SK-N-SH treated with all-trans-retinoic acid at 6 μM for 48 hours (cell line): ENCODE measurements around the gene MARVELD3.
"Not testable (repeated sequence)": the region's sequence is repeated elsewhere in the genome, so short reads cannot be mapped to it uniquely, and the experiment has no call there.

Source experiments
- ATAC-seq: fragments of 200-7000 bp; cut with Tn5 transposase; 3 replicates; pipeline ENCODE4 v1.9.1; 2020; ENCODE audit warnings: mild to moderate bottlenecking, moderate library complexity
- ARNTL ChIP-seq: fragments of 450-650 bp; formaldehyde crosslinking; IDR thresholded peaks from 2 replicates; pipeline ENCODE4 v1.5.0; 2020; ENCODE audit warnings: low read depth, mild to moderate bottlenecking, moderate library complexity, borderline replicate concordance
- CSDC2 ChIP-seq: fragments of 250-450 bp; sonication (Bioruptor Pico); IDR thresholded peaks from 2 replicates; pipeline ENCODE4 v1.5.0; 2020; ENCODE audit warnings: mild to moderate bottlenecking, moderate library complexity
- GLIS3 ChIP-seq: fragments of 250-450 bp; sonication (Bioruptor Pico); IDR thresholded peaks from 2 replicates; pipeline ENCODE4 v1.5.0; 2020; ENCODE audit warnings: mild to moderate bottlenecking, moderate library complexity
- ISL1 ChIP-seq: fragments of 250-450 bp; sonication (Bioruptor Pico); IDR thresholded peaks from 2 replicates; pipeline ENCODE4 v2.1.2; 2022; ENCODE audit warnings: mild to moderate bottlenecking, moderate library complexity
- OSR1 ChIP-seq: fragments of 250-450 bp; sonication (Bioruptor Pico); IDR thresholded peaks from 2 replicates; pipeline ENCODE4 v1.8.0; 2022; ENCODE audit warnings: moderate library complexity, mild to moderate bottlenecking, inconsistent platforms
- PPARA ChIP-seq: fragments of 250-450 bp; sonication (Bioruptor Pico); IDR thresholded peaks from 2 replicates; pipeline ENCODE4 v1.5.0; 2020; ENCODE audit warnings: mild to moderate bottlenecking, borderline replicate concordance
- RARB ChIP-seq: fragments of 250-450 bp; sonication (Bioruptor Pico); IDR thresholded peaks from 2 replicates; pipeline ENCODE4 v1.8.0; 2021; ENCODE audit warnings: mild to moderate bottlenecking, moderate library complexity
- SNAI2 ChIP-seq: fragments of 250-450 bp; sonication (Bioruptor Pico); IDR thresholded peaks from 2 replicates; pipeline ENCODE4 v1.5.0; 2020; ENCODE audit warnings: mild to moderate bottlenecking, moderate library complexity
- TCF4 ChIP-seq: fragments of 250-450 bp; sonication (Bioruptor Pico); IDR thresholded peaks from 2 replicates; pipeline ENCODE4 v1.8.0; 2021; ENCODE audit warnings: mild to moderate bottlenecking, moderate library complexity, borderline replicate concordance
- TOX ChIP-seq: fragments of 250-450 bp; sonication (Bioruptor Pico); IDR thresholded peaks from 2 replicates; pipeline ENCODE4 v1.8.0; 2021; ENCODE audit warnings: mild to moderate bottlenecking, moderate library complexity, borderline replicate concordance
- ZC3H10 ChIP-seq: fragments of 250-450 bp; sonication (Bioruptor Pico); IDR thresholded peaks from 2 replicates; pipeline ENCODE4 v1.5.1; 2021; ENCODE audit warnings: mild to moderate bottlenecking, moderate library complexity
- ZFP3 ChIP-seq: fragments of 250-450 bp; sonication (Bioruptor Pico); IDR thresholded peaks from 2 replicates; pipeline ENCODE4 v1.5.0; 2020; ENCODE audit warnings: mild to moderate bottlenecking, moderate library complexity
- ZFP30 ChIP-seq: fragments of 450-650 bp; formaldehyde crosslinking; IDR thresholded peaks from 2 replicates; pipeline ENCODE4 v1.5.0; 2022; ENCODE audit warnings: mild to moderate bottlenecking, moderate library complexity
- ZNF565 ChIP-seq: fragments of 450-650 bp; formaldehyde crosslinking; conservative IDR thresholded peaks from 2 replicates; pipeline ENCODE4 v1.5.0; 2020; ENCODE audit warnings: low read depth, mild to moderate bottlenecking, moderate library complexity
- ZNF70 ChIP-seq: fragments of 450-650 bp; formaldehyde crosslinking; IDR thresholded peaks from 2 replicates; pipeline ENCODE4 v1.5.0; 2020; ENCODE audit warnings: mild to moderate bottlenecking, moderate library complexity
- TF ChIP-seq, protein P1 (sequence below): fragments of 250-450 bp; sonication (Bioruptor Pico); IDR thresholded peaks from 2 replicates; pipeline ENCODE4 v1.5.0; 2020; ENCODE audit warnings: mild to moderate bottlenecking, moderate library complexity
- TF ChIP-seq, protein P2 (sequence below): fragments of 250-450 bp; sonication (Bioruptor Pico); IDR thresholded peaks from 2 replicates; pipeline ENCODE4 v1.8.0; 2021; ENCODE audit warnings: low read depth, mild to moderate bottlenecking, moderate library complexity, borderline replicate concordance
- TF ChIP-seq, protein P3 (sequence below): fragments of 250-450 bp; sonication (Bioruptor Pico); IDR thresholded peaks from 2 replicates; pipeline ENCODE4 v1.5.1; 2020; ENCODE audit warnings: low read depth, mild to moderate bottlenecking, moderate library complexity
- TF ChIP-seq, protein P4 (sequence below): fragments of 250-450 bp; sonication (Bioruptor Pico); IDR thresholded peaks from 2 replicates; pipeline ENCODE4 v1.5.1; 2021; ENCODE audit warnings: mild to moderate bottlenecking, moderate library complexity

The MARVELD3 gene

DNA sequence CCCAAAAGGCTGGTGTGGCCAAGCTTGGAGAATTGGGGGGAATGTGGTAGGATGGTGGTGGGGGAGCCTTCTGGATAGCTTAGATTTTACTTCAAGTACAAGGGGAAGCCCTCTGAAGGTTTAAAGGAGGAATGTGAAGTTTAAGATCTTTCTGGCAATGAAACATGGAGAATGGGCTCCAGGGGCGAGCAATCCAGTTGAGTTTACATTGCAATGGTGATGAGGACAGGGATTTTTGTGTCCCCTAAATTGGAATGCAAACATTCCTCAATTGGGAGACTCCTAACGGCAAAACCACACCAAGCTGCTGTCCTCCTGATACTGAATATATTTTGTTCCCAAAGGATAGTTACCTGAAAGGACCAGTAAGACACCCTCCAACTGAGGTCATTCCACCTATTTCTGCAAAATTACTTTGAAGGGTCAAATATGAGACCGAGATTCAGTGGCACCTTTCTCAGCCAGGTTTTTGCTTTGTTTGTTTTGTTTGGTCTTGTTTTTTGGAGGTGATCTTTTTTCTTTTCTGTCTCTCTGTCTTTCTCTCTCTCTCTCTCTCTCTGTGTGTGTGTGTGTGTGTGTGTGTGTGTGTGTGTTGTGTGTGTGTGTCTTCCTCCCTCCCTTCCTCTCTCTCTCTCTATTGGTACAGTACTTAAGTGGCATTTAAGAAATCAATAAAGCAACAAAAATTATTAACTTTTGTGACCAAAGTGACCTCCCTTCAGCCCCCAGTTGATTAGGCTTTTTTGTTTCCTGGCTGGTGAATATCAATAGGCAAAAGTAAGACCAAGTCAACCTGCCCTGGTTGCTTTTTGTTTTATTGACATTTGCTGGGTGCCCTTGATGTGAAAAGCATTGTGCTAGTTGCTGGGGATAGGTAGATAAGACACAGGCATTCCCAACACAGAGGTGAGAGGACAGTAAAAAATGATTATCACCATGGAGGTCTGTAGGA is 32.7 kb upstream of the MARVELD3 start (continued):
- TF ChIP-seq RARB (CRISPR knock-in tag) (no peak), TOX (CRISPR knock-in tag) (no peak)
- TF ChIP-seq, protein P1, sequence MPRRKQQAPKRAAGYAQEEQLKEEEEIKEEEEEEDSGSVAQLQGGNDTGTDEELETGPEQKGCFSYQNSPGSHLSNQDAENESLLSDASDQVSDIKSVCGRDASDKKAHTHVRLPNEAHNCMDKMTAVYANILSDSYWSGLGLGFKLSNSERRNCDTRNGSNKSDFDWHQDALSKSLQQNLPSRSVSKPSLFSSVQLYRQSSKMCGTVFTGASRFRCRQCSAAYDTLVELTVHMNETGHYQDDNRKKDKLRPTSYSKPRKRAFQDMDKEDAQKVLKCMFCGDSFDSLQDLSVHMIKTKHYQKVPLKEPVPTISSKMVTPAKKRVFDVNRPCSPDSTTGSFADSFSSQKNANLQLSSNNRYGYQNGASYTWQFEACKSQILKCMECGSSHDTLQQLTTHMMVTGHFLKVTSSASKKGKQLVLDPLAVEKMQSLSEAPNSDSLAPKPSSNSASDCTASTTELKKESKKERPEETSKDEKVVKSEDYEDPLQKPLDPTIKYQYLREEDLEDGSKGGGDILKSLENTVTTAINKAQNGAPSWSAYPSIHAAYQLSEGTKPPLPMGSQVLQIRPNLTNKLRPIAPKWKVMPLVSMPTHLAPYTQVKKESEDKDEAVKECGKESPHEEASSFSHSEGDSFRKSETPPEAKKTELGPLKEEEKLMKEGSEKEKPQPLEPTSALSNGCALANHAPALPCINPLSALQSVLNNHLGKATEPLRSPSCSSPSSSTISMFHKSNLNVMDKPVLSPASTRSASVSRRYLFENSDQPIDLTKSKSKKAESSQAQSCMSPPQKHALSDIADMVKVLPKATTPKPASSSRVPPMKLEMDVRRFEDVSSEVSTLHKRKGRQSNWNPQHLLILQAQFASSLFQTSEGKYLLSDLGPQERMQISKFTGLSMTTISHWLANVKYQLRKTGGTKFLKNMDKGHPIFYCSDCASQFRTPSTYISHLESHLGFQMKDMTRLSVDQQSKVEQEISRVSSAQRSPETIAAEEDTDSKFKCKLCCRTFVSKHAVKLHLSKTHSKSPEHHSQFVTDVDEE: no peak
- TF ChIP-seq, protein P2, sequence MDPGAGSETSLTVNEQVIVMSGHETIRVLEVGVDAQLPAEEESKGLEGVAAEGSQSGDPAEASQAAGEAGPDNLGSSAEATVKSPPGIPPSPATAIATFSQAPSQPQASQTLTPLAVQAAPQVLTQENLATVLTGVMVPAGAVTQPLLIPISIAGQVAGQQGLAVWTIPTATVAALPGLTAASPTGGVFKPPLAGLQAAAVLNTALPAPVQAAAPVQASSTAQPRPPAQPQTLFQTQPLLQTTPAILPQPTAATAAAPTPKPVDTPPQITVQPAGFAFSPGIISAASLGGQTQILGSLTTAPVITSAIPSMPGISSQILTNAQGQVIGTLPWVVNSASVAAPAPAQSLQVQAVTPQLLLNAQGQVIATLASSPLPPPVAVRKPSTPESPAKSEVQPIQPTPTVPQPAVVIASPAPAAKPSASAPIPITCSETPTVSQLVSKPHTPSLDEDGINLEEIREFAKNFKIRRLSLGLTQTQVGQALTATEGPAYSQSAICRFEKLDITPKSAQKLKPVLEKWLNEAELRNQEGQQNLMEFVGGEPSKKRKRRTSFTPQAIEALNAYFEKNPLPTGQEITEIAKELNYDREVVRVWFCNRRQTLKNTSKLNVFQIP (CRISPR knock-in tag): no peak

DNA sequence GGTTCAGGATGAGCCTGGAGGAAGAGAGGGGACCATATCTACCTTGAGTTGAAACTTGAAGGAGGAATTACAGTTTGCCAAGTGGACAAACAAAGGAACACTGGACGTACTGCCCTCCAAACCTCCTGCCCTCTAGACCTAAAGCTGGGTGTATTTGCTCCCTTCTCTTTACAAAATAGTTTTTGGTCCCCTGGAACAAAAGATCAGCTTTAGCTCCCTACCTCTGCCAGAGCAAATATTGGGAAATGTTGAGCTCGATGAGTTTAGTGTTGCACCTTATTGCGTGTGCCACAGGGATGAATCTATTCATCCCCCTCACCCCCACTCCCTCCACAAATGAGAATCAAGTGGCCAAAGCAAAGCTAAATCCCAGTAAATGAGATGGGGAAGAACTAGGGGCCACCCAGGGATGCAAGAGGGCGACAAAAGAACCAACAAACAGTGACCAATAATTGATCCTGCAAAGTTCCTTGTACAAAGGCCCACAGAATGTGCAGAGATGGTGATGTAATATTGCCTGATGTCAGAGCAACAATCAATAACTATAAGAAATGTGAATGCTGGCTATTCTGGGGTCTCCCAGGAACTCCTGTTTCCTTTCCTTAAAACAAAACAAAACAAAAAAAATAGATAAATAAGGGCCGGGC is 31.9 kb upstream of the MARVELD3 start:
- TF ChIP-seq ZNF565 (CRISPR knock-in tag) (no peak), TOX (CRISPR knock-in tag) (no peak), SNAI2 (CRISPR knock-in tag) (no peak), ARNTL (CRISPR knock-in tag) (no peak), TCF4 (no peak), OSR1 (no peak), GLIS3 (CRISPR knock-in tag) (no peak), PPARA (no peak), ZFP30 (no peak), CSDC2 (CRISPR knock-in tag) (no peak)
- TF ChIP-seq, protein P3, sequence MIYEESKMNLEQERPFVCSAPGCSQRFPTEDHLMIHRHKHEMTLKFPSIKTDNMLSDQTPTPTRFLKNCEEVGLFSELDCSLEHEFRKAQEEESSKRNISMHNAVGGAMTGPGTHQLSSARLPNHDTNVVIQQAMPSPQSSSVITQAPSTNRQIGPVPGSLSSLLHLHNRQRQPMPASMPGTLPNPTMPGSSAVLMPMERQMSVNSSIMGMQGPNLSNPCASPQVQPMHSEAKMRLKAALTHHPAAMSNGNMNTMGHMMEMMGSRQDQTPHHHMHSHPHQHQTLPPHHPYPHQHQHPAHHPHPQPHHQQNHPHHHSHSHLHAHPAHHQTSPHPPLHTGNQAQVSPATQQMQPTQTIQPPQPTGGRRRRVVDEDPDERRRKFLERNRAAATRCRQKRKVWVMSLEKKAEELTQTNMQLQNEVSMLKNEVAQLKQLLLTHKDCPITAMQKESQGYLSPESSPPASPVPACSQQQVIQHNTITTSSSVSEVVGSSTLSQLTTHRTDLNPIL (CRISPR knock-in tag): no peak
- TF ChIP-seq, protein P4, sequence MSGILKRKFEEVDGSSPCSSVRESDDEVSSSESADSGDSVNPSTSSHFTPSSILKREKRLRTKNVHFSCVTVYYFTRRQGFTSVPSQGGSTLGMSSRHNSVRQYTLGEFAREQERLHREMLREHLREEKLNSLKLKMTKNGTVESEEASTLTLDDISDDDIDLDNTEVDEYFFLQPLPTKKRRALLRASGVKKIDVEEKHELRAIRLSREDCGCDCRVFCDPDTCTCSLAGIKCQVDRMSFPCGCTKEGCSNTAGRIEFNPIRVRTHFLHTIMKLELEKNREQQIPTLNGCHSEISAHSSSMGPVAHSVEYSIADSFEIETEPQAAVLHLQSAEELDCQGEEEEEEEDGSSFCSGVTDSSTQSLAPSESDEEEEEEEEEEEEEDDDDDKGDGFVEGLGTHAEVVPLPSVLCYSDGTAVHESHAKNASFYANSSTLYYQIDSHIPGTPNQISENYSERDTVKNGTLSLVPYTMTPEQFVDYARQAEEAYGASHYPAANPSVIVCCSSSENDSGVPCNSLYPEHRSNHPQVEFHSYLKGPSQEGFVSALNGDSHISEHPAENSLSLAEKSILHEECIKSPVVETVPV (CRISPR knock-in tag): no peak
- no peak for ATAC-seq

DNA sequence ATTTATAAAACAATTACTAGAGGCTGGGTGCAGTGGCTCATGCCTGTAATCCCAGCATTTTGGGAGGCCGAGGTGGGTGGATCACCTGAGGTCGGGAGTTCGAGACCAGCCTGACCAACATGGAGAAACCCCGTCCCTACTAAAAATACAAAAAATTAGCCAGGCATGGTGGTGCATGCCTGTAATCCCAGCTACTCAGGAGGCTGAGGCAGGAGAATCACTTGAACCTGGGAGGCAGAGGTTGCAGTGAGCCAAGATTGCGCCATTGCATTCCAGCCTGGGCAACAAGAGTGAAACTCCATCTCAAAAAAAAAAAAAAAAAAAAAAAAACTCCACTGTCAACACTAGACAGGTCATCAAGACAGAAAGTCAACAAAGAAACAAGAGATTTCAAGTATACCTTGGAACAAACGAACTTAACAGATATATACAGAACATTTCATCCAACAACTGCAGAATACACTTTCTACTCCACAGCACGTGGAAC is 30.6 kb upstream of the MARVELD3 start:
- not testable (repeated sequence) for ATAC-seq

DNA sequence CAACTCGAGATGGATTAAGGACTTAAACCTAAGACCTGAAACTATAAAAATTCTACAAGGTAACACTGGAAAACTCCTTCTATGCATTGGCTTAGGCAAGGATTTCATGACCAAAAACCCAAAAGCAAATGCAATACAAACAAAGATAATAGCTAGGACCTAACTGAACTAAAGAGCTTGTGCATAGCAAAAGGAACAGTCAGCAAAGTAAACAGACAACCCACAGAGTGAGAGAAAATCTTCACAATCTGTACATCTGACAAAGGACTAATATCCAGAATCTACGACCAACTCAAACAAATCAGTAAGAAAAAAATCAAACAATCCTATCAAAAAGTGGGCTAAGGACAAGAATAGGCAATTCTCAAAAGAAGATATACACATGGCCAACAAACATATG is 27.6 kb upstream of the MARVELD3 start:
- not testable (repeated sequence) for ATAC-seq

DNA sequence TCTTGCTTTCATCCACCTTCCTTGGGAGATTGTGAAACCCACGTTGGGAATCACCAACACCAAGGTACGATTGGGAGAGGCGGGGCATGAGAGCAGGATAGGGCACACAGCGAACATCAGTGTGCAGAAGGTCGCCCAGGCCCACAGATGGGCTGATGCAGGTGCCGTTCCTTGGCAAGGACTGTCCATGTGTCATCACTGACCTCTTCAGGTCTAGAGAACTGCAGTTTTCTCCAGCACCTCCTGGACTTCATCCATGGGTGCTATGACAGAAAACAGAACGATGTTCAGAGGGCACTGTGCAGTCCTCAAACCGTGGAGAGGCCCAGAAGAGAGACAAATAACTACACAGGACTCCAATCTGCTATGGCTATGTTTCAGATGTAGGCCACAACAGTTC is 25.2 kb upstream of the MARVELD3 start:
- ATAC-seq: no peak
- TF ChIP-seq, protein P3 (CRISPR knock-in tag): no peak
- TF ChIP-seq ARNTL (CRISPR knock-in tag) (no peak), ZNF70 (no peak), TOX (CRISPR knock-in tag) (no peak), ZC3H10 (CRISPR knock-in tag) (no peak), ZFP3 (CRISPR knock-in tag) (no peak), ISL1 (CRISPR knock-in tag) (no peak)
- TF ChIP-seq, protein P2 (CRISPR knock-in tag): no peak
- TF ChIP-seq, protein P4 (CRISPR knock-in tag): no peak
